Activated CD4-positive, alpha-beta T cell treated with anti-CD3 and anti-CD28 coated beads for 4 hours (primary cell): ENCODE results near the gene CA11.
"Not testable (repeated sequence)": the region's sequence is repeated elsewhere in the genome, so short reads cannot be mapped to it uniquely, and the experiment has no call there.

Experiments used
- DNase-seq, 2 donors: peaks; one replicate each; pipeline ENCODE4 v3.0.0-alpha.2; 2020

Gene CA11

DNA sequence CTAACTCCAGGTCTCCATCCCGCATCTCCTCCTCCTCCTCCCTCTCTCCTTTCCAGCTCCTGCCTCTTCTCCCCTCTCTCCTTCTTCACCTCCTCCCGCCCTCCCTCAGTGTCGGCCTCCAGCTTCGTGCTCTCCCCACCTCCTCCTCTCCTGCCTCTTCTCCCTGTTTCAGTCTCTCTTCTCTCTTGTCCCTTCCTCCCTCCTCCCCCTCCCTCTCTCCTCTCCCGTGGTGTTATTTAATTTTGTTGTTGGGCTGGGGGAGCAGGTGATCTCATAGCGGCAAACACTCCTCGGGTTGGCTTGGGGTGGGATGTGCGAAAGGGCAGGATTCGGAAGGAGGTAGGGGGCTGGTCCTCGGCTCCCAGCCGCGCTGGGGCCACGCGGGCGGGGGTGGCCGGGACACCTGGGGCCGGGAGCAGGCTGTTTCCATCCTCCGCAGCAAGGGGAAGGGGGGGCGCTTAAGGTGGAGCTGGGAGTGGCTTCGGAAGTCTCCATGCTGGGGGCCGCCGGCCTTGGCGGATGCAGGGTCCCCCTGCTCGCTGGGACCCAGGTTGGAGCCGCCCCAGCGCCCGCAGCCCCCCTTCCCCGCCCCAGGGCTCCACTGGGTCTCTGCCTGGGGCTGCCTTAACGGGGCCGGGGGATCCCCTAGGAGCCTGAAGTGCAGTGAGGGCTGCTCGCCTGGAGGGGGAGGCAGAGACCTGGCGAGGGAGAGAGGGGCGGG lies at the start of gene CA11:
CA11 (minus strand) TSS at position 187 of the 721 bp plus-strand sequence. CDS start 555 bp downstream, outside the sequence.
- peak; percentile 91 to 94 for DNase-seq

DNA sequence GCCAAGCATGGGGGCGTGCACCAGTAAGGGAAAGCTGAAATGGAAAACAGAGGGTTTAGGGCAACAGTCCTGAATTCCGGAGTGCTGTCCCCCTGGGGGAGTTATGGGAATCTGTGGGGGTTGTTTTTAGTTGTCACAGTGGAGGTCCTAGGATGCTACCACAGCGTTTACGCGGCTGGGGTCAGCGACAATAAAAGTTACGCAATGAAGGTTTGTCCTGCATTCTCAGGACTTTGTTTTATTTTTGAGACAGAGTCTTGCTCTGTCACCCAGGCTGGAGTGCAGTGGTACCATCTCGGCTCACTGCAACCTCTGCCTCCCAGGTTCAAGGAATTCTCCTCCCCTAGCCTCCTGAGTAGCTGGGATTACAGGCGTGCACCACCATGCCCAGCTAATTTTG lies 47.6 kb upstream of the CA11 start:
- not testable (repeated sequence) for DNase-seq

DNA sequence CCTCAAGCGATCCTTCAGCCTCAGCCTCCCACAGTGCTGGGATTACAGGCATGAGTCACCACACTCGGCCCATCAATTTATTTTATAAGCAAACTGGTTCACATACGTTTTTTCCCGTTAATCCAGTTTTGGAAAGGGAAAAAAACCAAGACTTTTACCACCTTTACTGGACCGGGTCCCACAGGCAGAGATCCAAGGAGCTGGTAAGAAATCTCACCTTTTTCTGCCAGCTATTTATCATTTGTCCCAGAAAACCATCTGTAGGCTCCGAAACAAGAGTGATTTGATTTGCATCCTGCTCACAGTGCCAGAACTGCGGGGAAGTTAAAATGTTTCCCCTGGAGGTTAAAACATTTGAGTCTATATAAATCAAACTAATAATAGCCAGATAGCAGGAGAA lies 43.5 kb upstream of the CA11 start:
- DNase-seq = no peak

DNA sequence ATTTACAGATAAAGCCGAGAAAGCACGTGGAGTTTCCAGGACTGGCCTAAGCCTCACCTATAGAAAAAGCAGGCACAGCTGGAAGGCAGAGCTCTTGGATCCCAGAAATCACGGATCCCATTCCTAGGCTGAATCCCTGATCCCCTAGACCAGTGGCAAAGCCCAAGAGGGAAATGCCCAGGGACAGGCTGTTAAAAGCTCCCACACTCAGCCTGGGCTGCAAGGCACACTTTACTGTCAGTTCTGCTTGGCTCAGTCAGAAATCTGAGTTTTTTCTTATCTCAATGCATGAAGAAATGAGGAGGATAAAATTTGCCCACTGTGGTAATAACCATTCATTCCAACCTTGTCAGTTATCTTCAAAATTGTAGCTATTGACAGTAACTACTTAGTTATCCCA lies 41.8 kb upstream of the CA11 start:
- no peak for DNase-seq

DNA sequence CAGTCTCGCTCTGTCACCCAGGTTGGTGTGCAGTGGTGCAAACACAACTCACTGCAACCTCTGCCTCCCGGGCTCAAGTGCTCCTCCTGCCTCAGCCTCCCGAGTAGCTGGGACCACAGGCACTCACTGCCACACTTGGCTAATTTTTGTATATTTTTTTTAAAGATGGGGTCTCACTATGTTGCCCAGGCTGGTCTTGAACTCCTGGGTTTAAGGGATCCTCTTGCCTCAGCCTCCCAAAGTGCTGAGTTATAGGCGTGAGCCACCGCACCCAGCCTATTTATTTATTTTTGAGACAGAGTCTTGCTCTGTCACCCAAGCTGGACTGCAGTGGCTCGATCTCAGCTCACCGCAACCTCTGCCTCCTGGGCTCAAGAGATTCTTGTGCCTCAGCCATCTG lies 40.6 kb upstream of the CA11 start:
- DNase-seq = not testable (repeated sequence)

DNA sequence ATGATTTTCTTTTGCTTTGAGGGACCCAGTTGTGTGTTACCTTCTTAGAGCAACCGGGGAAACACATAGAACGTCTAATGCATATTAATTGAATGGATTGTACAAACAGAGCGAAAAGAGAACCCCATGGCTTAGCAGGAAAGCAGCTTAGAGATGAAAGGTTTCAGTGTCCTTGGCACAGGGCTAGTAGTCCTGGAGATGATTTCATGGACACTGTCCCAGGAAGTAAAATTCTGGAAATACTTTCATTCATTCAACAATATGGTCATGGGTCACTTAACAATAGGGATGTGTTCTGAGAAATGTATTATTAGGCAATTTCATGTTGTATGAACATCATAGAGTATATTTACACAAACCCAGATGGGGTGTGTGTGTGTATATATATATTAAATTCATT lies 40.1 kb upstream of the CA11 start:
- no peak for DNase-seq

DNA sequence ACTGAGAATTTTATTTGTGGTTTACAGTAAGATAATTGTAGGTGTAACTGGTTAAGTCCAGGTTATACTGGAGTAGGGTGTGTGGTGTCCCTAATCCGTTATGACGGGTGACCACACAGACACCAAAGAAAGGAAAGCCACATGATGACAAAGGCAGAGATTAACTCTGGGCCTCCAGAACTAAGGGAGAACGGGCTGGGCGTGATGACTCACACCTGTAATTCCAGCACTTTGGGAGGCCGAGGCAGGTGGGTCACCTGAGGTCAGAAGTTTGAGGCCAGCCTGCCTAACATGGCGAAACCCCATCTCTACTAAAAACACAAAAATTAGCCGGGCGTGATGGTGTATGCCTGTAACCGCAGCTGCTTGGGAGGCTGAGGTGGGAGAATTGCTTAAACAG lies 39.6 kb upstream of the CA11 start:
- no peak for DNase-seq

DNA sequence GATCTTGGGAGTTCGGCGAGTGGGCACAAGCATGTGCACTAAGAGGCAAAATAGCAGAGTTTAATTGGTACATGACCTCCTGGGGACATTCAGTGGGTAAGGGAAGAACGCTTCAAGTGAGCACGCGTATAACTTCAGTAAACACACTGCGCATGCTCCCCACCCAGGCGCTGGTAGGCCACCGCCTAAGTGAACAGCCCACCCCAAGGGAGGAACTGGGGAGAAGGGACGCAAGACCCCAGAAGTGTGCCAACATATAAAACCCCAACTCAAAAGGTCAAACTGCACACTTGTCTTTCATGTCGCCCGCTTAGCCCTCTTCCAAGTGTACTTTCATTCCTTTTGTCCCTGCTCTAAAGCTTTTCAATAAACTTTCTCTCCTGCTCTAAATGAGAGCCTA lies 37.4 kb upstream of the CA11 start:
- DNase-seq = no peak

DNA sequence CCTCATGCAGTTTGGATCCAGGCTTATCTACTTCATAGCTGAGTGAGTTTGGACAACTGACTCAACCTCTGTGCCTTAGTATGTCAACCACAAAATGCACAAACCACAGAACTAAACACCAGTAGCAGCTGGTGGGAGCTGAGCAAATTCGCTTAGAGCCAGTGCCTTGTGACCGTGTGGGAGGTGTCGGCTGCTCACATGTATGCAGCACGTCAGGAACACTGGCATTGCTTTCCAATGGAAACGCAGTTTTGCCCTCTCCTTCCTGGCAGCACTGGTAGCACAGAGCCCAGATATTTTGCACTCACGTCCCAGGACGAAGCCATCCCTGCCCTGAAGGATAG lies 35.1 kb upstream of the CA11 start:
- no peak for DNase-seq

DNA sequence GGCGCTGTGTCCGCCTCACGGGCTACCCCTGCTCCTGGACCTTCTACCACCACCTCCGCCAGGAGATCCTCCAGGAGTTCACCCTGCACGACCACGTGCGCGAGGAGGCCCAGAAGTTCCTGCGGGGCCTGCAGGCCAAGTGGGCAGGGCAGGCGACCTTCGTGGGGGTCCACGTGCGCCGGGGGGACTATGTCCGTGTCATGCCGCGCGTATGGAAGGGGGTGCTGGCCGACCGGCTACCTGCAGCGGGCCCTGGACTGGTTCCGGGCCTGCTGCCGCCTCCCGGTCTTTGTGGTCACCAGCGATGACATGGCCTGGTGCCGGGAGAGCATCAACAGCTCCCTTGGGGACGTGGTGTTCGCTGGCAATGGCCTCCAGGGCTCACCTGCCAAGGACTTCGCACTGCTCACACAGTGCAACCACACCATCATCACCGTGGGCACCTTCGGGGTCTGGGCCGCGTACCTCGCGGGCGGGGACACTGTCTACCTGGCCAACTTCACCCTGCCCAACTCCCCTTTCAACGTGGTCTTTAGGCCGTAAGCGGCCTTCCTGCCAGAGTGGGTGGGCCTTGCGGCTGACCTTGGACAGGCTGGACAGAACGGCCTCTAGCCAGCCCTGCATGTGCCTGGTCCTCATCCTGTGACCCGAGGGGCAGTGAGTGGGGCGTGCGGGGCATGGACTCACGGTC lies 34.6 kb upstream of the CA11 start:
- no peak for DNase-seq

DNA sequence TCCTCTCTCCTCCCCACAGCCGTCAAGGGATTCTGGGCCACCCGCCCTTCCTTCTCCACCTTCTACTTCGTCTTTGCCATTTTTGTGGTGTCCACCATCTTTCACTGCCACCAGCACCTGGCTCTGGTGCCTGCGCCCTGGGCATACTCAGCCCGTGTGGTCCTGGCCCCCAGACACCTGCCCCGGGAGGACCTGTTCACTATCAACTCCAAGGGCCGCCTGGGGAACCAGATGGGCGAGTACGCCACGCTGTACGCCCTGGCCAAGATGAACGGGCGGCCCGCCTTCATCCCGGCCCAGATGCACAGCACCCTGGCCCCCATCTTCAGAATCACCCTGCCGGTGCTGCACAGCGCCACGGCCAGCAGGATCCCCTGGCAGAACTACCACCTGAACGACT lies 34.0 kb upstream of the CA11 start:
- not testable (repeated sequence) for DNase-seq

DNA sequence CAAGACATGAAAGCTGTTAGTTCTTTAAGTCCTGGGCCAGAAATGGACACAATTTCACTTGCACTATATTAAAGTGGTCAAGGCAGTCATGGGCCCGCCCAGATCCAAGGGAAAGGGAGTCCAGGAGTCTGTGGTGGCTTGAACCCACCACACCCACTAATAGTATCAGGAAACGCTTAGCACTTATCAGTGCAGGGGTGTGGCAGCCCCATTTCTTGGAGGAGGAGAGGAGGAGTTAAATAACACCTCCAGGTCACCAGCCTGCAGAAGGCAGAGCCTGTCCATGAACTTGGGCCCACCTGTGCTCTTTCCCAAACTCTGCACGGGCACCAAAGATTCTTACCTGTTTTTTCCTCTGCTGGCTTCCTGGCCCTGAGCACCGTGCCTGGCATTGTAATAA lies 32.2 kb upstream of the CA11 start:
- no peak for DNase-seq

DNA sequence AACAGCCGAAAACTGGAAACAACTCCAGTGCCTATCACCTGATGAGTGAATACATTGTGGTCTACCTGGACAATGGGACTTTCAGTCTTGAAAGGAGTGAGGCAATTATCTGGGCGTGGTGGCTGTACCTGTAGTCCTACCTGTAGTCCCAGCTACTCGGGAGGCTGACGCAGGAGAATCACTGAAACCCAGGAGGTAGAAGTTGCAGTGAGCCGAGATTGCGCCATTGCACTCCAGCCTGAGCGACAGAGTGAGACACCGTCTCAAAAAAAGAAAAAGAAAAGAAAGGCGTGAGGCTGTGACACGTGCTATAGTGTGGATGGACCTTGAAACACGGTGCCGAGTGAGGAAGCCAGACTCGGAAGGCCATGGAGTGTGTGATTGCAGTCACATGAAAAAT lies 30.9 kb upstream of the CA11 start:
- no peak for DNase-seq

DNA sequence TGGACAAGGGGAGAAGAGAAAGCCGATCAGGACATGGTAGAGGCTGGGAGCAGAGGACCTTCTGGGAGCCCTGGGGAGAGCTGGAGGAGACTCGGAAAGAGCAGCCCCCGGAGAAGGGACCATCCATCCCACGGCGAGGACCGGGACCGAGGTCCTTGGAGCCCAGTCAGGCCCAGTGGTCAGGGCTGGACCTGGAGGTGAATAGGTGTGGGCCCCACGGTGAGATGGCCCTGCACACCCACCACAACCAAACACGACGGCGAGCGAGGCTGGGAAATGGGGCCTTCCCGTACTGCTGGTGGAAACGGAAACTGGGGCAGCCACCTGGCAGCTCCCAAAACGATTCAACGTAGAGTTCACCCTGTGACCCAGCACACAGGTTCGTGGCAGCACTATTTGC lies 30.5 kb upstream of the CA11 start:
- no peak for DNase-seq

DNA sequence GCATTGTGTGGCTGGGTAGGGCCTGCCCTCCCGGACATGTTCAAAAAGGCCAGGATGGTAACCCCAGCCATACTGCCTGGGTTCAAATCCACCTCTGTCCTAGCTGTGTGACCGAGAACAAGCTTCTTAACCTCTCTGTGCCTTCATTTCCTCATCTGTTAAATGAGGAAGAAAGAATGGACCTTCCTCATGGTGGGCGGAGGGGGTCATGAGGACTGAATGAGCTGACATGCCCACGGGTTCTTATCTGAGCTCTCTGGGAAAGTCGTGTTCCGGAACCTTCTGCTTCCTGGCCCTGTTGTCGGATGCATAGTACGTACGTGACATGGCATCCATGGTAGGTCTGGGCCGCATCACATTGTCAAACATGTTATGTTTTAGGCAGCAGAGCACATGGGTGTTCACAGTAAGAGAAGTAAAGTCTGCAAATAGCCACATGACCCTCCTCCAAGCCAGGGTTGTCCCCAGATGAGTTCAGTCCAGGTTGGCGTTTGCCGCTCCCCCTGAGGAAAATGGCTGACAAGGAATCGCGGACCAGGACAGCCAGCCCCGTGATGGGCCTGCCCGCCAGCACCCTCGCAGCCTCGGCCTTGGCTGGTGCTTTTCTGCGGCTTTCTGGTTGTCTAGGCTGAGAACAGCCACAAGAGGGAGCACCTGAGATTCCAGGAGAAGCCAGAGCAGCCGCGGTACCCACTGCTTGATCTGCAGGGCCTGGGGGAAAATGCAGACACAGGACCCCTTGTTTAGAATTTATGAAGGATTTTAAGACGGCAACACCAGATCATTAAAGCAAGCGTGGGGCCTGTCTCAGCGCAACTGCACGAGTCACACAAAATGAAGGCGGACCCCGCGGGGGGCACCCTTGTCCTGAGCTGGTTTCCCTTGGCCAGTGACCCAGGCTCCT lies 29.2 kb upstream of the CA11 start:
- peak; percentile 67 to 79 for DNase-seq

DNA sequence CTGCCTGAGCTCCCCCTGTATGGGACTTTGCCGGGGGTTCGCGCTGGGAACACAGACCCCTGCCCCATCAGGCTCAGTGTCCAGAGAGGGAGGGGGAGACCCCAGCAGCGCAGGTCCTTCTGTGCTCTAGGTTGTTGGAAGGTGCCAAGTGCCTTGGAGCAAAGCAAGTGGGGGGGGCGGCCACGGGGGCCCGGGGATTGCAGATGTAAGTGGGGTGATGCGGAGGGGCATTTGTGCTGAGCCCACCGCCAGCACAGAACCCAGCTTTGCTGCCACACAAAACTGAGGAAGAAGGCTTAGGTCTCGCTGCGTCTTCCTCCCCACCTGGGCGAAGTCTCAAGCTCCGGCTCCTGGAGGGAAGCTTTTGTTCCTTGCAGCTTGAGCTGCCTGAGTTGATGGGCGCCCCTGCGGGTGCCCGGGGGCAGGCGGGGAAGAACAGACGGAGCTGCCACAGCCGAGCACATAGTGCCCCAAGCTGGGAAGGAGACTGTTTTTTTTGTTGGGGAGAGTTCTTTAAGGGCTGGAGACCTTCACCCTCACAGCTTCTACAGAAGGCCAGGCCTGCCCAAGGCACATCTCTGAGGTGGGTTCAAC lies 28.3 kb upstream of the CA11 start:
- DNase-seq = no peak

DNA sequence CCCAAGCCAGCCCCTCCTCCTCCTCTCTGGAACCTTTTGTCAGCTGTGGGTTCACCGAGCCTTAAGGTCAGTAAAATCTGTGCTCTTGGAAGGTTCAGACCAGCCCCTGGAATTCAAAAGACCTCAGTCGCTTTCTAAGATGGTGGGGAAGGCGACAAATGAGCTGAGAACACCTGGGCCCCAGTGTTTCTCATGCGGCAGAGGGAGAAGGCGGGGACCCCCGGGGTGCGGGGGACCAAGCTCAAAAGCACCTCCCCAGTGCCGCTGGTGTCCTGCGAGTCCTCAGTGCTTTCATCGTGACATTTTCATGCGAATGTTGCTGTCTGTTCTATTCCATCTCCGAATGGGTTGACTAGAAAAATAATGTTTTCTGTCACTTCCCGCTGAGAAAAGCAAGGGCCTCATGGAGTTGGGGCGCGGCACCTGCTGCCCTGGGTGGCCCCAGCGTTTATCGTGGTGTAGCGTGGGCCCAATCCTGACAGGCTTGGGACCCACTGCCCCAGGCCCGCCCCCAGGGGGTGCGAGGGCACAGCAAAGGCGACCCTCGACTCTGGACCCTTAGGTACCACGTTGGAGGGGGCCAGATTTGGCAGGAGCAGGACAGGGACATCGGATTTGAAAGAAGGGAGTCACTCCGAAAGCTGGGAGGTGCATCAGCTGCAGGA lies 27.6 kb upstream of the CA11 start:
- no peak for DNase-seq

DNA sequence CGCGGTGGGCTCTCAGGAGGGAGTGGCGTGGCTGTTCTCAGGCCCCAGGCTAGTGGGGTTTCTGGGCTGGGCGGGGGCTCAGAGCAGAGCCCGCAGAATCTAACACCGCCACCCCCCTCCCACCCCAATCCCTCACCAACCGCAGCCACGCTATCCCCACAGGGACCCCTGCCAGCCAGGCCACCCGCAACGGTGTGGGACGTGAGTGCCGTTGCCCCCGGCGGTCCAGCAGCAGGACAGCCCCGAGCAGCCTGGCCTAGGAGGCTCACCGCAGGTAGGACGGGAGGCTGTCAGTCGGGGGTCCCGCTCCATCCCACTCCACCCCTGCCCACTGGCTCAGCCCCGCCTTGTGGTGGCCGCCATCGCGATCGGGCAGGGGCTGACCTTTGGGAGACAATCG lies 27.0 kb upstream of the CA11 start, which contains the start of gene NTN5:
NTN5 (minus strand) TSS at position 24 of the 400 bp plus-strand sequence. CDS start 2,031 bp downstream, outside the sequence.
- no peak for DNase-seq

DNA sequence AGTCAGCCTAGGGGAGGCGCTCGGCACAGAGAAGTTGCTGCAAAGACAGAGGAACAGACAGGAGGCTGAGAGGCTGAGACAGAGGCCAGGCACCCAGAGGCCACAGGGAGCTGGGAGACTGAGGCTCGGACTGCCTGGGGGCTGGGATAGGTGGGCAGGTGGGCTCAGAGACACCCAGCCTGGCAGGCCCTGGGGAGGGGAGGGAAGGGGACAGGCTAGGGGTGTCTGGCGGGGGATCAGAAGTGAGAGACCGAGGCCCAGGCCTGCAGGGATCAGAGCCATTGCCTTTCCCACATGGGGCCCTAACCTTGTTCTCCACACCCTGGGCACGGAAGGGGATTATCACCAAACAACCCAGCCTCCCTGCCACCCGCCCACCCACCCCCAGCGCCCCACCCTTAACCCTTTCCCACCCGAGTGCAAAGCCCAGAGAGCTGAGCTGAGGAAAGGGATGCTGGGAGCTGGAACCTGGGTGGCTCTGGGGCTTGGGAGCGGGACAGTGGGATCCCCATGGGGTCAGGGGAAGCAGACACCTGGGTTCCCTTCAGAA lies 25.5 kb upstream of the CA11 start:
- no peak for DNase-seq

DNA sequence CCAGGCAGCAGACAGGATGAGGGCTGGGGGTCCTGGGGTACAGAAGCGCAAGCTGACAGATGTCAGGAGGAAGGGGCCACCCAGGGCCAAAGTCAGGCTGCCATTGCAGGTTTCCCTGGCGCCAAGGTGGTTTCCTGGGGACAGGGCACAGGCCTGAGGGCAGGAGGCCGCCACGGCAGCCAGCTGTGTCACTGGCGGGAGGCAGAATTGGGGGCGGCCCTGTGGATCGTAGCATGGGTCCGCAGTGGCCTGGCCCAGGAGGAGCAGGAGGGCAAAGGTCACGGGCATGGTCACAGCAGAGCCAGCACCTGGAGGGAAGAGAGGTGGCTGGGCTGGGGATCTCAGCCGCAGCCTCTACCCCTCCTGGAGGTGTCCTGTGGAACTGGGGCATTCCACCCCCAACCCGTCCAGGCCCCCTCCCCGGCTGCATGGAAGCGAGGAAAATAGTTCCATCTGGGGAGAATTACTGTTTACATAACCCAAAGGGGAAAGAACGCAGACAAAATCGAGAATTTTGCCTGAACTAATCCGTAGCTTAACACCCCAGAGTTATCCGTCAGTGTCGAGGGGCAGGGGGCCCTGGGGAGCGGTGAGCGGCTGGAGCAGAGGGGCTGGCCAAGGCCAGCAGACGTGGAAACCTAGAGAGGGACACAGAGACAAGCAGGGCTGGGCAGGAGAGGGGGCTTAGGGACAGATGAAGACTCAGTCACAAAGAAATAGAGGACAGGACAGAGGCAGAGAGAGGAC lies 24.9 kb upstream of the CA11 start:
- no peak for DNase-seq

DNA sequence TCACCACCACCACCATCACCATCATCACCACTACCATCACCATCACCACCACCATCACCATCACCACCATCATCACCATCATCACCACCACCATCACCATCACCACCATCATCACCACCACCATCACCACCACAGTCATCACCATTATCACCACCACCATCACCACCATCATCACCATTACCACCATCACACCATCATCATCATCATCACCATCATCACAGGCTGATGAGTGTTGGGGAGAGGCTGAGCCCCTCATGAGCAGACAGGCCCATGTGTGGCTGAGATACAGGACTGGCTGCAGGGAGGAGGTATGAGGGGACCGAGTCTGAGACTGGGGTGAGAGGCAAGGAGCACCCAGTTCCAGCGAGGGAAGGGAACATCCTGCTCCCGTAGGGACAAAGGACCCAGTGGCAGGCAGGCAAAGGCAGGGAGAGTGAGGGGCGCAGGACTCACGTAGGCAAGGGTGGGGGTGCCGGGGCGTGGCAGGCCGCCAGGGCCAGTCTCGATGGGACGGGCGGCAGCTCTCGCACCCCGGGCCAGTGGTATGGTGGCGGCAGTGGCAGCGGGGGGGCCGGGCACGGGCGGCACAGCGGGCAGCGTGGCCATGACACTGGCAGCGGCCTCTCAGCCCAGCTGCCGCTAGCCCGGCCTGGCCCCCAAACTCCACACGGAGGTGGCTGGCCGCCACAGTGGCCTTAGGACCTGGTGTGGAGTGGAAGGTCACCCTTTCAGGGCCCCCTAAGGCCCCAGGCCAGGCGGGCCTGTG lies 24.1 kb upstream of the CA11 start:
- no peak for DNase-seq
